HTERT RPE-1 (cell line): Measurements from ENCODE around the gene RELN.
"Not testable (repeated sequence)": the region's sequence is repeated elsewhere in the genome, so short reads cannot be mapped to it uniquely, and the experiment has no call there.

ENCODE experiments used
- in situ Hi-C: fragments of 300-500 bp; cut with MboI; formaldehyde crosslinking; loops from 4 replicates; pipeline ENCODE4 v1.14.3; 2020; ENCODE audit warnings: low sequenced_read_pairs

RELN gene

DNA sequence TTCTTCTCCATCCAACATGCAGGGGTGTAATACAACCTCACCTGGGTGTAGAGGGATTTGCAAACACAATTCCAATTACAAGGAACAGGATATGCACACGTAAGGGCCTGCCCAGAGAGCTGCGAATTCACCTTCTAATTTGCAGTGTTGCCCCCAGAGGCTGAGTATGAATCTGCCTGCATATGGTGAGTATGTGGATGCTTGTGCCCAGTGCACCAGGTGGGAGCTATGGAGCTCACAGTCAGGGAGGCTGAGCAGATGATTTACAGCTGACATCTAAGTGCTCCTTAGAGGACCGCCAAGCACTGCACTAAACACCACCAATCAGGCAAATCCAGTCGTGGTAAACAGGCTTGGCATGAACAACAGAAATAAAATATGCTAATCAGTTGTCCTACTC lies 132.0 kb downstream of the RELN start:
- in situ Hi-C loops = no loop called here

- in situ Hi-C loops = no loop called here
Observed at GRCh38 chr7:103856929-103857328, 132.5 kb downstream of the RELN start.

DNA sequence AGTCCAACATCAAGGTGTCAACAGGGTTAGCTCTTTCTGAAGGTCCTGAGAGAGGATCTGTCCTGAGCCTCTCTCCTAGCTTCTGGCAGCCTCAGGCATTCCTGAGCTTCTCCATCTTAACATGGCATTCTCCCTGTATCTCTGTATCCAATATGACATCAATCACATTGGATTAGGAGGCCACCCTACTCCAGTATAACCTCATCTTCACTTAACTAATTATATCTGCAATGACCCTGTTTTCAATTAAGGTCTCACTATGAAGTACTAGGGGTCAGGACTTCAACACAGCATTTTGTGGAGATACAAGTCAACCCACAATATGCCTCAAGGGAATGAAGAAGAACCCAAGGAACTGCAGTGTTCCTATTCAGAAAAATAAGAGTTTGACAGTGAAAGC lies 133.8 kb downstream of the RELN start:
- in situ Hi-C loops = no loop called here

DNA sequence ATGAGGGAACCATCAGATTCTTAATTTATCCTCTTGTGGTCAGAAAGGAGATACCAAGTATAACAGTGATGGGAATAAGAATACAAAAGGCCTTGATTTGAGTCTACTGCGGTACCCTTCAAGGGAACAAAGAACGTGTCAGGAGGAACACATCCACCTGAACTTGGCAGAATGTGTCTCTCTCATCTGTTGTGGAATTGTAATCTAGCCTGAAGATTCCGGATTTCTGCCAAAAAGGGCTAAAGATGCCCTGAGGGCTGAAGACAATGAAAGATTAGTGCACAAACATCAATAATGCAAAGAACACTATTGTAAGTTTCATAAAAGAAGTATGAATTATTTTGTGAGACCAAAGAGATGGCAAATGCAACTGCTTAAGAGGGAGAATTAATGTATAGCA lies 134.8 kb downstream of the RELN start:
- in situ Hi-C loops = no loop called here

DNA sequence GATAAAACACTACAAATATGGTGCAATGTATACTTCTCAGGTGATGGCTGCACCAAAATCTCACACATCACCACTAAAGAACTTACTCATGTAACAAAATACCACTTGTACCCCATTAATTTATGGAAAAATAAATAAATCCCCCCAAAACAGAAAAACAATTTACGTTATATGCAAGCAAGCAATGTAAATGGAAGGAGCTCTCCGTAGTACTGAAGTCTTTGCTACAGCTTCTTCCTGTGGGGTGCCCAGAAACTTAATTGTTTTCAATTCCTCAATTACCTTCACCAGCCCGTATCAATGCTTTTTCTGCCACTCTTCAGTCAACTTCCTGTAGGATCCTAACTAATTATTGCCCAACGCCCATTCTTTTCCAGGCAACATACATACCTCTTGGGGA lies 138.1 kb downstream of the RELN start:
- in situ Hi-C loops = no loop called here

GRCh38 chr7:103843689-103844480 lies 145.6 kb downstream of the RELN start:
- in situ Hi-C loops = no loop called here

- in situ Hi-C loops = no loop called here
Observed at GRCh38 chr7:103833401-103833800, 156.1 kb downstream of the RELN start.

- in situ Hi-C loops = no loop called here
Observed at GRCh38 chr7:103832438-103832837, 157.0 kb downstream of the RELN start.

DNA sequence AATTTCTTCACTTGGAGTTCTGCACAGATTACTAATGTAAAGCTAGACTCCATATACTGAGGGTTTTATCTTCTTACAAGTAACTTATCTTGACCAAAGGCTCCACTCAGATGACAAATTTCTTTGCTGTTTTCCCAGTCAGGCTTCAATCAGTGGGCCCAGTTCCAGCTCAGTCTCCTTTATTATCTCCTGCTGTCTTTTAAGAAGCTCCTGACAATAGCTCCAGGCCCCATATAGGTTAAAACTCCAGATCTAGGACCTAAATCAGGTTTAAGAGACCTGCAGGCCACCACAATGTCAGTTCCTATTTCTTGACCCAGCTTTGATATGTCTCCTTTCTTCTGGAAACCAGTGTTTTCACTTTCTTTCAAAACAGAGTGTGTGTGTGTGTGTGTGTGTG lies 165.2 kb downstream of the RELN start:
- in situ Hi-C loops = no loop called here

GRCh38 chr7:103823084-103823483 lies 166.4 kb downstream of the RELN start:
- in situ Hi-C loops = no loop called here

GRCh38 chr7:103821092-103821491 lies 168.4 kb downstream of the RELN start:
- in situ Hi-C loops = no loop called here

DNA sequence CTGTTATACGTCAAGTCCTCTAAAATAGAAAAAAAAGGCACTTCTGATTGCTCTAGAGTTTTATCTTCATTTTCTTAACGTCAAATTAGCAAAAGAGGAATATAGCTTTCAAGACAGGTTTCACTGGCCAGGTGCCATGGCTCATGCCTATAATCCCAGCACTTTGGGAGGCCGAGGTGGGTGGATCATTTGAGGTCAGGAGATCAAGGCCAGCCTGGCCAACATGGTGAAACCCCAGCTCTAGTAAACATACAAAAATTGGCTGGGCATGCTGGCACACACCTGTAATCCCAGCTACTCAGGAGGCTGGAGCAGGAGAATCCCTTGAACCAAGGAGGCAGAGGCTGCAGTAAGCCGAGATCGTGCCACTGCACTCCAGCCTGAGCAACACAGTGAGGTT lies 173.5 kb downstream of the RELN start:
- in situ Hi-C loops = not testable (repeated sequence)

- in situ Hi-C loops = no loop called here
Observed at GRCh38 chr7:103813970-103814369, 175.5 kb downstream of the RELN start.

- in situ Hi-C loops = no loop called here
Observed at GRCh38 chr7:103811997-103812396, 177.5 kb downstream of the RELN start.

DNA sequence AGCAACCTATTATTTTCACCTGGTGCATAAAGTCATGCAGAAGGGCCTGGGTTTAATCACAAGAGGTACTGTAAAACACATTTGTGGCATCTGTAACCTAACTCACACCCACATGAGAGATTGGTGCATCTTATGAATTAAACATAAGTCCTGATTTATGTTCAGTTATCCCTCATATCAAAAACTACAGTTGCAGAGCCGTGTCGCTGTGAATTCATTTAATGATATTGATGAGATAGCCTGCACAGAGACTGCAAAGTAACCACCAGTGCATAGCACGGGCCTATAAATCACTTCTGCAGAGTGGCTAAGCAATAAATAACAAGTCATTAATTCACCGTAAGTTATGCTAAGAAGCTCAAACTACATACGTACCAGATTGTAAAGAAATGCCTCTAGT lies 178.2 kb downstream of the RELN start:
- in situ Hi-C loops = no loop called here

- in situ Hi-C loops = no loop called here
Observed at GRCh38 chr7:103810112-103810744, 179.2 kb downstream of the RELN start.

GRCh38 chr7:103809229-103809994 lies 180.0 kb downstream of the RELN start:
- in situ Hi-C loops = no loop called here

DNA sequence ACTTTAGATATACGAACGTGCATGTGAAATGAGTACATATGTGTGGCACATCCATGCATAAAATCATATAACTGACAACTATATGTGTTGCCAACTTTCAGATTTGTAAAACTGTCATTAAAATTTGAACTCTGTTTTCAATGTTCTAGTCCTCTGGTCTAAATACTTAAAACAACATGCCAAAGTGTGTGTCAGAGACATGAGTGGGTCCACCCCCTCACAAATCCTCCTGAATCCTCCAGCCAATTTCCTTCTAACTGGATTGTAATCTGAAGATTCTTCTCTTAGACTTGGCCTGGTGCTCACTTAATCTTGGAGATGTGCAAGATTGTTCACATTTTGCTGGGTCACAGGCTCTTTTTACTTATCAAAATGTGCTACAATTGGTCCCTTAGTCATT lies 184.1 kb downstream of the RELN start:
- in situ Hi-C loops = no loop called here

- in situ Hi-C loops = no loop called here
Observed at GRCh38 chr7:103803631-103804030, 185.8 kb downstream of the RELN start.

GRCh38 chr7:103799298-103799697 lies 190.2 kb downstream of the RELN start:
- in situ Hi-C loops = no loop called here

DNA sequence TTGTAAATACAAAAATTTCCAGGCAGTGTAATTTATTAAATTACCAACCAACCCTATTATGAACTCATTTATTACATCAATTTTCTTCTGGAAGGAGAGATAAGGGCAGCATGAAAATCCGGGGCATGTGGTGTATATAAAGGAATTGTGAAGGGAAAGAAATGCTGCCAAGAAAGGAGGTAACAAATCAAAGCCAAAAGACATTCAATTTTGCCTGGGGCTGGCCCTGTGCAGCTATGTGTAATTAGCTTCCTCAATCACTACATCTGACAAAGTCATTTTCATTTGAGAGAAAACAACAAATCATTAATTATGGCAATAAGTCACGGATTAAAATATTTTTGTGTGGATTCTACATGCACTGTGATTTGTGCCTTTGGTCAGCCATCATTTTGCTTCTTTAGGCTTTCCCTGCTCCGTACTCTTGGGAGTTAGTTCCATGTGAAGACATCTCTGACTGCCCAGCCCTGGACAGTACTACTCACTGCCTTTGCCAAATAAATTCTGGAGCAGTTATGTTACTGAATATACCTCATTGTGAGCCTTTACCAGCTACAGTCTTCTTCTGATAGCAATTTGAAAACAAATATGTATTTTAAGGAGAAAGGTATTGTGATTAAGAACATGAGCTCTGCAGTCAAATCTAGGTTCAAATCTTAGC lies 191.7 kb downstream of the RELN start:
- in situ Hi-C loops = no loop called here
